ENCODE measurements around the gene TBC1D1. TPM values are rescaled to one million over a fixed set of nuclear protein-coding genes. Genes with fewer than 3 reads are reported as not detected.

TBC1D1 gene
- 78.5 and 86.4 TPM in 2 replicates for total RNA-seq

GRCh38 chr4:37890801-37891259, at the start of gene TBC1D1:
TSS of gene TBC1D1 (plus strand) at chr4:37891084. CDS start at chr4:37902096, 11,012 bp downstream.

GRCh38 chr4:37960098-37960497, 69.2 kb downstream of the TBC1D1 start, which contains the start of gene PTTG2:
TSS of gene PTTG2 (plus strand) at chr4:37960398. CDS start at chr4:37960435, 37 bp downstream.

Other genes with a start within 250 kb of the TBC1D1 start
- gene RELL1, start 204.7 kb upstream of the TBC1D1 start, total RNA-seq = 53.2 and 85.4 TPM in 2 replicates
- 24.6 and 26.5 TPM in 2 replicates for gene PGM2, start 64.4 kb upstream of the TBC1D1 start, total RNA-seq
- gene PTTG2, start 69.3 kb downstream of the TBC1D1 start, total RNA-seq = 0.26 TPM in 1 of 2 replicates, not detected in the other